HepG2 (cell line): ENCODE data around the gene ALDH2. TPM values are rescaled to one million over a fixed set of nuclear protein-coding genes. Genes with fewer than 3 reads are reported as not detected.

Experiments used
- GZF1 ChIP-seq: sonication (generic); formaldehyde crosslinking; IDR thresholded peaks from 2 replicates; pipeline ENCODE4 v1.5.1; 2020; ENCODE audit warnings: mild to moderate bottlenecking, missing genetic modification reagents
- KLF13 ChIP-seq: sonication (generic); formaldehyde crosslinking; IDR thresholded peaks from 2 replicates; pipeline ENCODE4 v1.4.0; 2020; ENCODE audit warnings: mild to moderate bottlenecking, missing genetic modification reagents
- SPEN ChIP-seq: sonication (generic); formaldehyde crosslinking; IDR thresholded peaks from 2 replicates; pipeline ENCODE4 v1.5.1; 2020; ENCODE audit warnings: low read depth, mild to moderate bottlenecking, missing genetic modification reagents
- ZNF563 ChIP-seq: sonication (generic); formaldehyde crosslinking; IDR thresholded peaks from 2 replicates; pipeline ENCODE4 v1.8.0; 2022; ENCODE audit warnings: mild to moderate bottlenecking, moderate library complexity, missing genetic modification reagents
- polyA plus RNA-seq, 8 experiments: library from polyadenylated mRNA; depleted of rRNA in 3 of 8; stranded (reverse) in 7 of 8; unstranded in 1 of 8; fragments of >200 nt; fragmentation: Illumina TruSeq in 4 of 8; extraction: Trizol in 4 of 8; gene quantifications; 2 replicates each; pipeline versions ENCODE4 v1.2.1 to v1.2.3, GENCODE V29; 2011 to 2016; ENCODE audit warnings: low read depth in 4 of 8, missing spikeins in 1 of 8, mixed read lengths in 1 of 8; ENCODE audit not compliant: insufficient read depth in 1 of 8
- total RNA-seq, 5 experiments: library from RNA; depleted of rRNA; stranded (reverse); fragments of >200 nt; fragmentation: Illumina TruSeq; extraction: Trizol; gene quantifications; 2 replicates each; pipeline ENCODE4 v1.2.3, GENCODE V29; 2016; ENCODE audit warnings: low read depth in 1 of 5
- TF ChIP-seq, protein P1 (sequence below): sonication (generic); formaldehyde crosslinking; IDR thresholded peaks from 2 replicates; pipeline ENCODE4 v1.4.0; 2020; ENCODE audit warnings: missing genetic modification reagents, borderline replicate concordance
- TF ChIP-seq, protein P2 (sequence below): sonication (generic); formaldehyde crosslinking; IDR thresholded peaks from 2 replicates; pipeline ENCODE4 v1.4.0; 2020; ENCODE audit warnings: missing genetic modification reagents
- TF ChIP-seq, protein P3 (sequence below): sonication (generic); formaldehyde crosslinking; IDR thresholded peaks from 2 replicates; pipeline ENCODE4 v1.4.0; 2020; ENCODE audit warnings: missing genetic modification reagents

ALDH2 gene
- total and polyA plus RNA-seq, 2 of the 13 experiments (the other 11 are each of a cell fraction or from before 2014, with no cell fraction given), result 78.8 to 103 TPM

DNA sequence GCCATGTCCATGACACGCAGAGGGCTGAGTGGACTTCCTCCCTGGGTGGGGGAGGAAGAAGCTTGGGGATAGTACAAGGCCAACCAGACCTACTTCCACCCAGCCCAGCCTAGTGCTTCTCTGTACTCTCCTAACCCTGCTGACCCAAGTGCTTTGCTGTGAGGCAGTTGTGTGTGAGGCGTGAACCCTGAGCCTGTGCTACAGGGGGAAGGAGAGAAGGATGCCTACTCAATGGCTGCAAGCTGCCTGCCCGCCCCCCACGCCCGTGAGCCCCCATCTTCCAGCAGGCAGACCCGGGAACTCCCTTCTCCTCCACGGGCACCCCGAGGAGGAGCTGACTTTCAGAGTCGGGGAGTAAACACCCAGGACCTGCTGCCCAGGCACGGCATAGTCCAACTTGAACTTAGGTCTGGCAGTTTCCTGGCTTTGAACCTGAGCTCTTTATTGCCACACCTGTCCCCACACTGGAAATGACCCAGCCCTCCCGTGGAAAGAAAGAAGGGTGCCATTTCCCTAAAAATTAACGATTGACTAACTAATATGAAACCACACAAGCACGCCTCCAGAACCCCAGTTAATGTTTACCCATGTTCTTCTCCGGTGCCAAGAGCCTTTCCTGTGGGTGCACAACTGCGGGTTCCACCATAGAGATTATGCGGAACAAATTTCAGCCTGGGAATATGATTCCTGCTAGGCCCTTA is 10.8 kb downstream of the ALDH2 start (continued):
- TF ChIP-seq SPEN (CRISPR knock-in tag) (peak; percentile 52; the same call in 1 of the 2 replicates), KLF13 (CRISPR knock-in tag) (no peak), ZNF563 (no peak), GZF1 (0 out of 2 replicates have a peak, but pooled peaks have one; percentile 80)
- TF ChIP-seq, protein P1, sequence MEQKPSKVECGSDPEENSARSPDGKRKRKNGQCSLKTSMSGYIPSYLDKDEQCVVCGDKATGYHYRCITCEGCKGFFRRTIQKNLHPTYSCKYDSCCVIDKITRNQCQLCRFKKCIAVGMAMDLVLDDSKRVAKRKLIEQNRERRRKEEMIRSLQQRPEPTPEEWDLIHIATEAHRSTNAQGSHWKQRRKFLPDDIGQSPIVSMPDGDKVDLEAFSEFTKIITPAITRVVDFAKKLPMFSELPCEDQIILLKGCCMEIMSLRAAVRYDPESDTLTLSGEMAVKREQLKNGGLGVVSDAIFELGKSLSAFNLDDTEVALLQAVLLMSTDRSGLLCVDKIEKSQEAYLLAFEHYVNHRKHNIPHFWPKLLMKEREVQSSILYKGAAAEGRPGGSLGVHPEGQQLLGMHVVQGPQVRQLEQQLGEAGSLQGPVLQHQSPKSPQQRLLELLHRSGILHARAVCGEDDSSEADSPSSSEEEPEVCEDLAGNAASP, result peak; percentile 83; the same call in 1 of the 2 replicates
- TF ChIP-seq, protein P2, sequence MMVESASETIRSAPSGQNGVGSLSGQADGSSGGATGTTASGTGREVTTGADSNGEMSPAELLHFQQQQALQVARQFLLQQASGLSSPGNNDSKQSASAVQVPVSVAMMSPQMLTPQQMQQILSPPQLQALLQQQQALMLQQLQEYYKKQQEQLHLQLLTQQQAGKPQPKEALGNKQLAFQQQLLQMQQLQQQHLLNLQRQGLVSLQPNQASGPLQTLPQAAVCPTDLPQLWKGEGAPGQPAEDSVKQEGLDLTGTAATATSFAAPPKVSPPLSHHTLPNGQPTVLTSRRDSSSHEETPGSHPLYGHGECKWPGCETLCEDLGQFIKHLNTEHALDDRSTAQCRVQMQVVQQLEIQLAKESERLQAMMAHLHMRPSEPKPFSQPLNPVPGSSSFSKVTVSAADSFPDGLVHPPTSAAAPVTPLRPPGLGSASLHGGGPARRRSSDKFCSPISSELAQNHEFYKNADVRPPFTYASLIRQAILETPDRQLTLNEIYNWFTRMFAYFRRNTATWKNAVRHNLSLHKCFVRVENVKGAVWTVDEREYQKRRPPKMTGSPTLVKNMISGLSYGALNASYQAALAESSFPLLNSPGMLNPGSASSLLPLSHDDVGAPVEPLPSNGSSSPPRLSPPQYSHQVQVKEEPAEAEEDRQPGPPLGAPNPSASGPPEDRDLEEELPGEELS (CRISPR knock-in tag), result peak; percentile 67; the same call in 1 of the 2 replicates
- TF ChIP-seq, protein P3, sequence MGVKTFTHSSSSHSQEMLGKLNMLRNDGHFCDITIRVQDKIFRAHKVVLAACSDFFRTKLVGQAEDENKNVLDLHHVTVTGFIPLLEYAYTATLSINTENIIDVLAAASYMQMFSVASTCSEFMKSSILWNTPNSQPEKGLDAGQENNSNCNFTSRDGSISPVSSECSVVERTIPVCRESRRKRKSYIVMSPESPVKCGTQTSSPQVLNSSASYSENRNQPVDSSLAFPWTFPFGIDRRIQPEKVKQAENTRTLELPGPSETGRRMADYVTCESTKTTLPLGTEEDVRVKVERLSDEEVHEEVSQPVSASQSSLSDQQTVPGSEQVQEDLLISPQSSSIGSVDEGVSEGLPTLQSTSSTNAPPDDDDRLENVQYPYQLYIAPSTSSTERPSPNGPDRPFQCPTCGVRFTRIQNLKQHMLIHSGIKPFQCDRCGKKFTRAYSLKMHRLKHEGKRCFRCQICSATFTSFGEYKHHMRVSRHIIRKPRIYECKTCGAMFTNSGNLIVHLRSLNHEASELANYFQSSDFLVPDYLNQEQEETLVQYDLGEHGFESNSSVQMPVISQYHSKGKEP (CRISPR knock-in tag), result no peak
